K562 (cell line): ENCODE results near the gene PTCH2. TPM values are rescaled to one million over a fixed set of nuclear protein-coding genes. Genes with fewer than 3 reads are reported as not detected.

Experiments
- CBX3 ChIP-seq, 2 experiments: IDR thresholded peaks; 1 replicate in 1 of 2; 2 replicates in 1 of 2; pipeline ENCODE4 v1.6.1; 2012; ENCODE audit warnings: inconsistent platforms in 2 of 2, low read length in 2 of 2, borderline replicate concordance in 1 of 2, control low read depth in 1 of 2
- CHD7 ChIP-seq: fragments of 200-600 bp; sonication (generic); IDR thresholded peaks from one replicate; pipeline ENCODE4 v1.6.1; 2012; ENCODE audit warnings: mild to moderate bottlenecking, low read depth, low read length, inconsistent platforms
- CTBP1 ChIP-seq: fragments of 450-650 bp; IDR thresholded peaks from 2 replicates; pipeline ENCODE4 v1.6.1; 2016; ENCODE audit warnings: borderline replicate concordance
- FOSL1 ChIP-seq: fragments of 200-800 bp; sonication (Bioruptor generic); conservative IDR thresholded peaks from 2 replicates; pipeline ENCODE4 v1.6.1; 2016; ENCODE audit warnings: missing genetic modification characterization, missing compliant biosample characterization
- FOXA3 ChIP-seq, 2 experiments: fragments of 450-650 bp in 1 of 2; sonication (generic) in 1 of 2; formaldehyde crosslinking; IDR thresholded peaks in 1 of 2; conservative IDR thresholded peaks in 1 of 2; 2 replicates each; pipeline versions ENCODE4 v1.4.0 to v1.8.0; 2020 to 2022; ENCODE audit warnings: mild to moderate bottlenecking in 2 of 2, missing genetic modification reagents in 1 of 2
- HDAC1 ChIP-seq, 2 experiments: fragments of 450-650 bp; IDR thresholded peaks; 2 replicates each; pipeline ENCODE4 v1.6.1; 2016 to 2017; ENCODE audit warnings: inconsistent platforms in 1 of 2, mild to moderate bottlenecking in 1 of 2, moderate library complexity in 1 of 2
- NCOA1 ChIP-seq: fragments of 450-650 bp; IDR thresholded peaks from 2 replicates; pipeline ENCODE4 v1.6.1; 2016; ENCODE audit warnings: low read depth
- PRPF4 ChIP-seq: fragments of 200-400 bp; formaldehyde crosslinking; IDR thresholded peaks from one replicate; pipeline ENCODE4 v1.6.1; 2017; ENCODE audit warnings: low read length, low read depth, mild to moderate bottlenecking; ENCODE audit not compliant: insufficient read depth, poor library complexity, severe bottlenecking
- RAD51 ChIP-seq: fragments of 450-650 bp; IDR thresholded peaks from 2 replicates; pipeline ENCODE4 v1.7.1; 2016; ENCODE audit warnings: low read depth, mild to moderate bottlenecking, borderline replicate concordance
- RBM22 ChIP-seq: fragments of 200-400 bp; formaldehyde crosslinking; IDR thresholded peaks from 2 replicates; pipeline ENCODE4 v1.6.1; 2018; ENCODE audit warnings: low read length, low read depth; ENCODE audit not compliant: poor library complexity, severe bottlenecking
- SREBF1 ChIP-seq: fragments of 150-350 bp; IDR thresholded peaks from 2 replicates; pipeline ENCODE4 v1.6.1; 2014; ENCODE audit warnings: antibody characterized with exemption, low read depth, low read length, borderline replicate concordance
- STAT5B ChIP-seq: fragments of 250-450 bp; sonication (Bioruptor Pico); IDR thresholded peaks from 2 replicates; pipeline ENCODE4 v1.8.0; 2021; ENCODE audit warnings: mild to moderate bottlenecking, inconsistent platforms
- polyA plus RNA-seq, 8 experiments: library from polyadenylated mRNA; depleted of rRNA in 4 of 8; stranded (reverse) in 5 of 8; unstranded in 3 of 8; fragments of >200 nt; fragmentation: Nextera tagmentation in 2 of 8; fragmentation: Illumina TruSeq in 1 of 8; extraction: Ambion mirVana in 2 of 8; extraction: Trizol in 1 of 8; gene quantifications; 2 replicates each; pipeline versions ENCODE4 v1.2.1 to v1.2.3, GENCODE V29; 2011 to 2014; ENCODE audit warnings: inconsistent platforms in 1 of 8, missing spikeins in 1 of 8
- total RNA-seq, 7 experiments: library from RNA; depleted of rRNA in 6 of 7; stranded (reverse); fragments of >200 nt in 6 of 7; fragmentation: Illumina TruSeq in 2 of 7; extraction: Trizol in 2 of 7; gene quantifications; 2 replicates each; pipeline versions ENCODE4 v1.2.1 to v1.2.3, GENCODE V29; 2011 to 2021; ENCODE audit warnings: low replicate concordance in 1 of 7
- TF ChIP-seq, protein P1 (sequence below): fragments of 250-450 bp; sonication (Bioruptor Pico); IDR thresholded peaks from 2 replicates; pipeline ENCODE4 v1.4.0; 2020; ENCODE audit warnings: mild to moderate bottlenecking, moderate library complexity

PTCH2 gene
- total and polyA plus RNA-seq, 9 of the 15 experiments (the other 6 are each of a cell fraction or from before 2014, with no cell fraction given) = 0.15 to 27.3 (median 0.48) TPM; not detected in 1

- peak; percentile 58 for TF ChIP-seq PRPF4
- TF ChIP-seq, protein P1, sequence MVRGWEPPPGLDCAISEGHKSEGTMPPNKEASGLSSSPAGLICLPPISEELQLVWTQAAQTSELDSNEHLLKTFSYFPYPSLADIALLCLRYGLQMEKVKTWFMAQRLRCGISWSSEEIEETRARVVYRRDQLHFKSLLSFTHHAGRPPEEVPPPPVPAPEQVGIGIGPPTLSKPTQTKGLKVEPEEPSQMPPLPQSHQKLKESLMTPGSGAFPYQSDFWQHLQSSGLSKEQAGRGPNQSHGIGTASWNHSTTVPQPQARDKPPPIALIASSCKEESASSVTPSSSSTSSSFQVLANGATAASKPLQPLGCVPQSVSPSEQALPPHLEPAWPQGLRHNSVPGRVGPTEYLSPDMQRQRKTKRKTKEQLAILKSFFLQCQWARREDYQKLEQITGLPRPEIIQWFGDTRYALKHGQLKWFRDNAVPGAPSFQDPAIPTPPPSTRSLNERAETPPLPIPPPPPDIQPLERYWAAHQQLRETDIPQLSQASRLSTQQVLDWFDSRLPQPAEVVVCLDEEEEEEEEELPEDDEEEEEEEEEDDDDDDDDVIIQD (CRISPR knock-in tag) = no peak
- peak; percentile 35; the same call in 1 of the 2 replicates for TF ChIP-seq SREBF1
- TF ChIP-seq FOXA3 (CRISPR knock-in tag; conservative IDR thresholded peaks at IDR 0.05 in 1 of 2, IDR thresholded peaks at IDR 0.05 in 1 of 2) = peak in 1 of 2 experiments; percentile 38; a peak in 1 of 4 replicates
- TF ChIP-seq HDAC1 (IDR thresholded peaks at IDR 0.05) = peak; percentile 53 to 99; a peak in 3 of 4 replicates
- TF ChIP-seq NCOA1 = peak; percentile 64; the same call in 1 of the 2 replicates
- peak; percentile 61; the same call in 1 of the 2 replicates for TF ChIP-seq RAD51
- TF ChIP-seq STAT5B (CRISPR knock-in tag) = no peak
- no peak for TF ChIP-seq CBX3 (IDR thresholded peaks at IDR 0.05; ENCODE audit: borderline replicate concordance in 1 of 2, low read length in 2 of 2)
- peak; percentile 97 for TF ChIP-seq CTBP1
- peak; percentile 70 for TF ChIP-seq FOSL1 (tag)
- TF ChIP-seq RBM22 = no peak
- TF ChIP-seq CHD7 = no peak
Measured at GRCh38 chr1:44799770-44800584, 43.1 kb downstream of the PTCH2 start, which contains the start of gene PLK3 (continued).
